Measurements from ENCODE around the gene IGF2R. TPM values are rescaled to one million over a fixed set of nuclear protein-coding genes. Genes with fewer than 3 reads are reported as not detected.

Gene IGF2R
- polyA plus RNA-seq, 1 donor (not counting 4 experiments of a cell fraction or from before 2014, with no cell fraction given), result 40.9 TPM

DNA sequence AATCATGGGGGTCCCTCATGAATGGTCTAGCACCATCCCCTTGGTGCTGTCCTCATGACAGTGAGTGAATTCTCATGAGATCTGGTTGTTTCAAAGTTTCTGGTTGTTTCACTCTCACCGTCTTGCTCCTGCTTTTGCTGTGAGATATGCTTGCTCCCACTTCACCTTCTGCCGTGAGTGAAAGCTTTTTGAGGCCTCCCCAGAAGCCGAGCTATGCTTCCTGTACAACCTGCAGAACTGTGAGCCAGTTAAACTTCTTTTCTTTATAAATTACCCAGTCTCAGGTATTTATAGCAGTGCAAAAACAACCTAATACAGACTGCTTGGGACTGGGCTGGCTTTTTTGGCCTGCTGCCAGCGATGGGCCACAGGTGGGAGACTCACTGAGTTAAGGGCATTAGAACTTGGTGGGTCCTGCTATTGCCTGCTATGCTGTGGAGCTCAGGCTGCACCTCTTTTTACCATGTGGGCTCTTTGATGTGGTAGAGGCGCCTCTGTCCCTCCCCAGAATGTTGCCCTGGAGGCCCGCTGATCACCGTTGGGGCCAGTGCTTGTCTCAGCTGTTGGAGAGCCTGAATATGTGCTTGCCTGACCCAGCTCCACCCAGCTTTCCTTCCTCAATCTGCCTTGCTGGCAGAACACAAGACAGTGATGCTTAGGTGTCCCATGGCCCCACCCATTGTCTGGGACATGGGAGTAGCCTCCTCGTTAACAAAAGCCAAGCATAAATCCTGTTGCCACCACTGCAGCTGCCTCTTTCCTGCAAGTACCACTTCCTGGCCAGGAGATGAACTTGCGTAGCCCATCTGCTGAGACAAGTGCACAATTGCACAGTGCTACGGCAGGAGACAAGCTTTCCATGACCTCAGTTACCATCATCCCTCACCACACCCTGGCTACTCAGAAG, 47.1 kb downstream of the IGF2R start:
- Histone ChIP-seq H3K27me3 (ENCODE audit: control insufficient read depth, extremely low read depth, insufficient read depth, low read length) (no peaks in the 10 kb centered on the region), H3K9me3 (ENCODE audit: control insufficient read depth, low read depth, low read length) (no peaks in the 10 kb centered on the region), H2AFZ (ENCODE audit: control insufficient read depth, low read length) (no peak overlapping the region), H3K4me3 (ENCODE audit: control insufficient read depth in 2 of 3, extremely low read depth in 1 of 3, insufficient read depth in 2 of 3, low read depth in 1 of 3, low read length in 3 of 3) (no peak overlapping the region), H3K4me2 (ENCODE audit: control insufficient read depth, extremely low read depth, insufficient read depth, low read depth, low read length) (no peak overlapping the region), H4K20me1 (ENCODE audit: control insufficient read depth, extremely low read depth, insufficient read depth, low read length) (no peaks in the 10 kb centered on the region), H3K36me3 (ENCODE audit: control insufficient read depth in 2 of 2, extremely low read depth in 1 of 2, insufficient read depth in 2 of 2, low read length in 2 of 2) (peaks cover 14 to 16% of the 10 kb centered on the region in 2 experiments), H3K79me2 (ENCODE audit: control insufficient read depth, insufficient read depth, low read length) (peaks cover 8% of the 10 kb centered on the region), H3K4me1 (ENCODE audit: control insufficient read depth, extremely low read depth, insufficient read depth, low read length) (no peaks in the 10 kb centered on the region), H3K27ac (ENCODE audit: control insufficient read depth, insufficient read depth, low read length) (no peak overlapping the region), H3K9ac (ENCODE audit: control insufficient read depth, extremely low read depth, insufficient read depth, low read length) (no peak overlapping the region), H3K9me1 (ENCODE audit: control insufficient read depth, extremely low read depth, insufficient read depth, low read length) (no peaks in the 10 kb centered on the region)
- no peak for TF ChIP-seq EZH2 (IDR thresholded peaks at IDR 0.05; ENCODE audit: low read length)
- TF ChIP-seq, protein P1, sequence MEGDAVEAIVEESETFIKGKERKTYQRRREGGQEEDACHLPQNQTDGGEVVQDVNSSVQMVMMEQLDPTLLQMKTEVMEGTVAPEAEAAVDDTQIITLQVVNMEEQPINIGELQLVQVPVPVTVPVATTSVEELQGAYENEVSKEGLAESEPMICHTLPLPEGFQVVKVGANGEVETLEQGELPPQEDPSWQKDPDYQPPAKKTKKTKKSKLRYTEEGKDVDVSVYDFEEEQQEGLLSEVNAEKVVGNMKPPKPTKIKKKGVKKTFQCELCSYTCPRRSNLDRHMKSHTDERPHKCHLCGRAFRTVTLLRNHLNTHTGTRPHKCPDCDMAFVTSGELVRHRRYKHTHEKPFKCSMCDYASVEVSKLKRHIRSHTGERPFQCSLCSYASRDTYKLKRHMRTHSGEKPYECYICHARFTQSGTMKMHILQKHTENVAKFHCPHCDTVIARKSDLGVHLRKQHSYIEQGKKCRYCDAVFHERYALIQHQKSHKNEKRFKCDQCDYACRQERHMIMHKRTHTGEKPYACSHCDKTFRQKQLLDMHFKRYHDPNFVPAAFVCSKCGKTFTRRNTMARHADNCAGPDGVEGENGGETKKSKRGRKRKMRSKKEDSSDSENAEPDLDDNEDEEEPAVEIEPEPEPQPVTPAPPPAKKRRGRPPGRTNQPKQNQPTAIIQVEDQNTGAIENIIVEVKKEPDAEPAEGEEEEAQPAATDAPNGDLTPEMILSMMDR (optimal IDR thresholded peaks at IDR 0.05 in 1 of 3, IDR thresholded peaks at IDR 0.05 in 1 of 3, conservative IDR thresholded peaks at IDR 0.05 in 1 of 3; ENCODE audit: extremely low read depth in 1 of 3, insufficient read depth in 2 of 3, low read length in 3 of 3), result no peak
- FAIRE-seq, result no peak
- DNase-seq (ENCODE audit: low read depth, low spot score), result no peak
- dilution Hi-C loops (cut with MboI; ENCODE audit: extremely low pct_ligation_motif_present, low sequenced_read_pairs), result no loop called here

DNA sequence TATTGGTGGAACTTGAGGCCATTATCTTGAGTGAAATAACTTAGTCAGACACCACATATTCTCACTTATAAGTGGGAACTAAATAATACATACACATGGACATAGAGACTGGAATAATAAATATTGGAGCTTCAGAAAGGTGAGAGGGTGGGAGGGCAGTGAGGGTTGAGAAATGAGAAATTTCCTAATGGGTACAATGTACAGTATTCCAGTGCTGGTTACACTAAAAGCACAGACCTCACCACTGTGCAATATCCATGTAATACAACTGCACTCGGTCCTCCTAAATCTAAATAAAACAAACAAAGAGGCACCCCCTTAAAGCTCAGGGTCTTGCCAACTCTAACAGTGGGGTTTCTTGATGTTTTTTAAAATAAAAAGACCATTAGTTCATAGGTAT, 53.2 kb downstream of the IGF2R start:
- Histone ChIP-seq H3K4me1 (ENCODE audit: control insufficient read depth, extremely low read depth, insufficient read depth, low read length) (no peaks in the 10 kb centered on the region), H3K27me3 (ENCODE audit: control insufficient read depth, extremely low read depth, insufficient read depth, low read length) (no peaks in the 10 kb centered on the region), H3K9ac (ENCODE audit: control insufficient read depth, extremely low read depth, insufficient read depth, low read length) (no peak overlapping the region), H4K20me1 (ENCODE audit: control insufficient read depth, extremely low read depth, insufficient read depth, low read length) (no peaks in the 10 kb centered on the region), H3K4me2 (ENCODE audit: control insufficient read depth, extremely low read depth, insufficient read depth, low read depth, low read length) (no peak overlapping the region), H2AFZ (ENCODE audit: control insufficient read depth, low read length) (no peak overlapping the region), H3K9me3 (ENCODE audit: control insufficient read depth, low read depth, low read length) (no peaks in the 10 kb centered on the region), H3K27ac (ENCODE audit: control insufficient read depth, insufficient read depth, low read length) (no peak overlapping the region), H3K9me1 (ENCODE audit: control insufficient read depth, extremely low read depth, insufficient read depth, low read length) (no peaks in the 10 kb centered on the region), H3K4me3 (ENCODE audit: control insufficient read depth in 2 of 3, extremely low read depth in 1 of 3, insufficient read depth in 2 of 3, low read depth in 1 of 3, low read length in 3 of 3) (no peak overlapping the region), H3K36me3 (ENCODE audit: control insufficient read depth in 2 of 2, extremely low read depth in 1 of 2, insufficient read depth in 2 of 2, low read length in 2 of 2) (peaks cover 7 to 23% of the 10 kb centered on the region in 2 experiments), H3K79me2 (ENCODE audit: control insufficient read depth, insufficient read depth, low read length) (no peaks in the 10 kb centered on the region)
- dilution Hi-C loops (cut with MboI; ENCODE audit: extremely low pct_ligation_motif_present, low sequenced_read_pairs), result no loop called here
- FAIRE-seq, result no peak
- TF ChIP-seq EZH2 (IDR thresholded peaks at IDR 0.05; ENCODE audit: low read length), result no peak
- TF ChIP-seq, protein P1 (optimal IDR thresholded peaks at IDR 0.05 in 1 of 3, IDR thresholded peaks at IDR 0.05 in 1 of 3, conservative IDR thresholded peaks at IDR 0.05 in 1 of 3; ENCODE audit: extremely low read depth in 1 of 3, insufficient read depth in 2 of 3, low read length in 3 of 3), result no peak
- DNase-seq (ENCODE audit: low read depth, low spot score), result no peak

Data from keratinocyte (primary cell).